ENCODE measurements around the gene KEL. TPM values are rescaled to one million over a fixed set of nuclear protein-coding genes. Genes with fewer than 3 reads are reported as not detected.

KEL gene
- total RNA-seq, 2 experiments from 2014 or later, result 1.0 to 1.1 TPM

DNA sequence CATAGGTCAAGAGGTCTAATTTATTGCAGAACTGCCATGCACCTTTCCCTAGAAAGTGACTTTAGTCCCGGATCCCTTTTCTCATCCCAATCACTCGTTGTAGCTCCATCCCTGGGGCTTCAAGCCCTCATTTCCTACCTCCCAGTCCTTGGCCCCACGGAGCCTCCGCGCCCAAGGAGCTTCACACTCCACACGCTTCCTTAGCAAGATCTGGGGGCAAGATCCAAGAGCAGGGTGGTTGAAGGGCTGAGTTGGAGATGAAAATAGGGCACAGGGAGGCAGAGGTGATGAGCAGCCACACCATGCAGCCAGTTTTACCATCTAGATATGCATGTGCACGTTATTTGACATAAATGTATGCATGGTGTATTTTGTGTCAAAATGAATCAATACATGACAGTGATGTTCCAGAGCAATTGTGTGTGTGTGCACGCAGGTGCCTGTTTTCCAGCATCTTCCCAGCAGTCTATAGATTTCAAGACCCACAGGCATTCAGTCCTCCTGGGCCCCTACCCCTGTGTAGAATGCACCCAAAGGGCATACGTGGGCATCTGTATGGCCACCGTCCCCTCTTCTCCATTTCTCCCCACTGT, 70.6 kb downstream of the KEL start:
- Mint-ChIP-seq H3K36me3 (ENCODE audit: low read depth) (no peaks in the 10 kb centered on the region), H3K27ac (no peak overlapping the region), H3K27me3 (ENCODE audit: low read depth) (no peaks in the 10 kb centered on the region), H3K4me3 (no peak overlapping the region), H3K9me3 (ENCODE audit: insufficient read depth) (no peaks in the 10 kb centered on the region), H3K4me1 (ENCODE audit: low read depth) (no peaks in the 10 kb centered on the region)
- DNase-seq (no peak), ATAC-seq (no peak)
- CTCF ChIA-PET, result no interaction called here
- POLR2A ChIA-PET, result no interaction called here

Other genes starting within 250 kb of the KEL start
- not detected for gene PRSS1, start 212.9 kb downstream of the KEL start, total RNA-seq
- not detected for gene PRSS2, start 191.4 kb downstream of the KEL start, total RNA-seq
- 1 to 10 TPM; 7.0 TPM for gene EPHB6, start 107.3 kb downstream of the KEL start, total RNA-seq
- gene TRPV6, start 76.6 kb downstream of the KEL start, total RNA-seq, result not detected
- gene TRPV5, start 28.6 kb downstream of the KEL start, total RNA-seq, result not detected
- not detected for gene LLCFC1, start 22.9 kb downstream of the KEL start, total RNA-seq
- gene OR9A2, start 64.8 kb upstream of the KEL start, total RNA-seq, result not detected
- gene OR6V1, start 90.0 kb upstream of the KEL start, total RNA-seq, result not detected
- gene PIP, start 169.7 kb upstream of the KEL start, total RNA-seq, result not detected
- gene TAS2R39, start 221.1 kb upstream of the KEL start, total RNA-seq, result not detected